Stimulated activated CD4-positive, alpha-beta T cell treated with anti-CD3 and anti-CD28 coated beads, Interleukin-4, amount 100 ng/mL, for 24 hours (primary cell): ENCODE measurements around the gene WDR62.
"Not testable (repeated sequence)": the region's sequence is repeated elsewhere in the genome, so short reads cannot be mapped to it uniquely, and the experiment has no call there.

Source experiments
- DNase-seq: peaks from one replicate; pipeline ENCODE4 v3.0.0-alpha.2; 2020

WDR62 gene

GRCh38 chr19:36113894-36114720, 59.4 kb downstream of the WDR62 start:
- peak; percentile 37 for DNase-seq

GRCh38 chr19:36114721-36115452, 60.2 kb downstream of the WDR62 start, which contains the start of gene POLR2I:
POLR2I (minus strand) TSS chr19:36114875; CDS start chr19:36114856, 19 bp downstream.
- peak; percentile 99 for DNase-seq

GRCh38 chr19:36115453-36116343, 61.0 kb downstream of the WDR62 start, which contains the start of gene TBCB:
TBCB (plus strand) TSS chr19:36115468; CDS start chr19:36115561, 93 bp downstream.
- DNase-seq: peak; percentile 89

GRCh38 chr19:36116344-36116637, 61.6 kb downstream of the WDR62 start:
- DNase-seq: no peak

- no peak for DNase-seq
Observed at GRCh38 chr19:36120092-36120983, 65.6 kb downstream of the WDR62 start.

- DNase-seq: no peak
Observed at GRCh38 chr19:36120984-36121358, 66.3 kb downstream of the WDR62 start.

GRCh38 chr19:36121486-36122124, 66.9 kb downstream of the WDR62 start:
- DNase-seq: no peak

- DNase-seq: no peak
Observed at GRCh38 chr19:36125557-36125956, 70.9 kb downstream of the WDR62 start.

GRCh38 chr19:36128392-36128736, 73.7 kb downstream of the WDR62 start:
- no peak for DNase-seq

- not testable (repeated sequence) for DNase-seq
Observed at GRCh38 chr19:36131221-36131620, 76.5 kb downstream of the WDR62 start.

GRCh38 chr19:36134867-36135266, 80.2 kb downstream of the WDR62 start:
- not testable (repeated sequence) for DNase-seq

GRCh38 chr19:36136964-36137686, 82.4 kb downstream of the WDR62 start:
- no peak for DNase-seq

GRCh38 chr19:36139120-36139472, 84.4 kb downstream of the WDR62 start:
- no peak for DNase-seq

- DNase-seq: peak; percentile 92
Observed at GRCh38 chr19:36139473-36140303, 85.0 kb downstream of the WDR62 start, which contains the start of gene CAPNS1. CAPNS1 (plus strand) TSS chr19:36140066; CDS start chr19:36141012, 946 bp downstream.

- peak; percentile 58 for DNase-seq
Observed at GRCh38 chr19:36140304-36141038, 85.8 kb downstream of the WDR62 start.

- DNase-seq: peak; percentile 91
Observed at GRCh38 chr19:36141039-36141927, 86.6 kb downstream of the WDR62 start.

GRCh38 chr19:36142046-36142445, 87.3 kb downstream of the WDR62 start:
- DNase-seq: no peak

- DNase-seq: no peak
Observed at GRCh38 chr19:36142496-36142895, 87.8 kb downstream of the WDR62 start.
